DOHH2 (cell line): ENCODE results near the gene ZSWIM6.

Source experiments
- CTCF ChIP-seq: fragments of 200-600 bp; sonication (generic); IDR thresholded peaks from one replicate; pipeline ENCODE4 v1.5.1; 2014; ENCODE audit warnings: antibody characterized with exemption, mild to moderate bottlenecking, low read depth, low read length; ENCODE audit not compliant: poor library complexity, severe bottlenecking
- EZH2phosphoT487 ChIP-seq: fragments of 200-600 bp; sonication (generic); IDR thresholded peaks from 2 replicates; pipeline ENCODE4 v1.6.1; 2017; ENCODE audit warnings: borderline replicate concordance, mild to moderate bottlenecking, antibody characterized with exemption, low read length, moderate library complexity, mixed read lengths

- no peak for TF ChIP-seq EZH2phosphoT487
- TF ChIP-seq CTCF = no peak
These were observed 16.4 kb downstream of the ZSWIM6 start for GRCh38 chr5:61348447-61348846.
